Measurements from ENCODE around the gene MID1. TPM values are rescaled to one million over a fixed set of nuclear protein-coding genes. Genes with fewer than 3 reads are reported as not detected.

The MID1 gene
- polyA plus RNA-seq, 1 donor = 11.1 TPM

DNA sequence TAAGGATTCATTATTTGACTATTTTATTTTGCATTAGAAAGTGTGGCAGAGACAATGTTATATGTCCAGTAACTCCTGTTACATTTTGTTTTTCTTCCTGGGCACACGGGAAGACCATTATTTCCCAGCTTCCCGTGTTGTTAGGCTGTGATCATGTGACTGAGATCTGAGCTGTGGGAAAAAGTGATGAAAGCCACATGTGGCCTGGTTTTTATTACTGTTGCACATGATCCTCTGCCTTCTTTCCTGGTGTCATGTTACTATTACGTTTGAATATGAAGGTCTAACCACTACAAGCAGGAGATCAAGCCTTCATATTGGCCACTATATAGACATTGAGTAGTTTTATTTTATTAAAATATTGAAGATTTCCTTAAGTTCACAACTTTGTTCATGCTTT is 28.2 kb upstream of the MID1 start:
- Histone ChIP-seq H3K27me3 (ENCODE audit: control insufficient read depth, insufficient read depth, low read length) (no peaks in the 10 kb centered on the region), H3K4me1 (ENCODE audit: control insufficient read depth, insufficient read depth, low read length) (no peaks in the 10 kb centered on the region), H3K36me3 (ENCODE audit: control insufficient read depth, insufficient read depth, low read length) (no peaks in the 10 kb centered on the region), H3K9me3 (ENCODE audit: control insufficient read depth, low read depth, low read length) (no peaks in the 10 kb centered on the region), H3K27ac (ENCODE audit: low read length) (no peak overlapping the region), H3K4me3 (ENCODE audit: low read length) (no peak overlapping the region)
- WGBS (ENCODE audit: insufficient coverage, low lambda C conversion rate) = no CpG with 5 or more reads among the region's 3 CpGs
- peak in 1 of 2 donors; percentile 18 for DNase-seq

DNA sequence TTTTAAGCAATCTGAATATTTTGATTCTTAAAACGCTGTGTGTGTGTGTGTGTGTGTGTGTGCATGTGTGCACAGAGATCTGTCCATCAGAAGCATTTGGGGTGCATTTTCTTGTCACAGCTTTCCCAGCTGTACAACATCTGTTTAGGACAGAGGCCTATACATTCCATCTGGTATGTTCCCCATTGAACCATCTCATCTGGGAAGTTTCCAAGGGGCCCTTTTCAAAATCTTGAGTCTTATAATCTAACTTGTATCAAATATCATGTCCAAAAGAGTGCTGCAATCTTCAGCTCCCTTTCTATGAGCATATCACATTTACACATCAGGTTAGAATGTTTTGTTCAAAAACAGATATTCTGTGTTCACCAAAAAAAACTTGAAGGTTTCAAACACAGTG is 16.5 kb upstream of the MID1 start:
- DNase-seq = no peak
- WGBS (ENCODE audit: insufficient coverage, low lambda C conversion rate) = no CpG with 5 or more reads among the region's 1 CpG
- Histone ChIP-seq H3K9me3 (ENCODE audit: control insufficient read depth, low read depth, low read length) (no peaks in the 10 kb centered on the region), H3K4me1 (ENCODE audit: control insufficient read depth, insufficient read depth, low read length) (no peaks in the 10 kb centered on the region), H3K4me3 (ENCODE audit: low read length) (no peak overlapping the region), H3K27ac (ENCODE audit: low read length) (no peak overlapping the region), H3K36me3 (ENCODE audit: control insufficient read depth, insufficient read depth, low read length) (no peaks in the 10 kb centered on the region), H3K27me3 (ENCODE audit: control insufficient read depth, insufficient read depth, low read length) (no peaks in the 10 kb centered on the region)

DNA sequence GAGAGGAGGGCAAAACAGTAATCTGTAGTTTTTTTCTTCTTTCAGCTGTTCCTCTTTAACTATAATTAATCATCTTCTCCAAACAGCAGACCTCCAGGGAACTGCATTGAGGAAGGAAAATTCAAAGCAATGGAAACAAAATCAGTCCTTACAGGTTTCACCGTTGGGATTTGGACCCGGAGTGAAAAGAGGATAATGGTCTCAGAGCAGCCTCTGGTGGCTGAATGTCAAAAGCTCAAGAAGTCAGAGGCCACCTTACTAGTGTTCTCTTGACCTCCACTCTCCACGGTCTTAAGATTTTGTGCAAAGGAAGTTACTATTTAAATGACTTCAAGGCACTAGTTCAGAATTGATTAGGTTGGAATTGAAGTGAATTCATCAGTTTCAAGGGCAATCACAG is 16.0 kb upstream of the MID1 start:
- DNase-seq = peak in 1 of 2 donors; percentile 31
- no peak overlapping the region for H3K27ac ChIP-seq (ENCODE audit: low read length)
- WGBS (ENCODE audit: insufficient coverage, low lambda C conversion rate) = no CpG with 5 or more reads among the region's 3 CpGs
- no peaks in the 10 kb centered on the region for H3K36me3 ChIP-seq (ENCODE audit: control insufficient read depth, insufficient read depth, low read length)
- H3K4me3 ChIP-seq (ENCODE audit: low read length) = no peak overlapping the region
- no peaks in the 10 kb centered on the region for H3K9me3 ChIP-seq (ENCODE audit: control insufficient read depth, low read depth, low read length)
- H3K4me1 ChIP-seq (ENCODE audit: control insufficient read depth, insufficient read depth, low read length) = no peaks in the 10 kb centered on the region
- H3K27me3 ChIP-seq (ENCODE audit: control insufficient read depth, insufficient read depth, low read length) = no peaks in the 10 kb centered on the region

- Histone ChIP-seq H3K27ac (ENCODE audit: low read length) (no peak overlapping the region), H3K27me3 (ENCODE audit: control insufficient read depth, insufficient read depth, low read length) (no peaks in the 10 kb centered on the region), H3K4me1 (ENCODE audit: control insufficient read depth, insufficient read depth, low read length) (no peaks in the 10 kb centered on the region), H3K9me3 (ENCODE audit: control insufficient read depth, low read depth, low read length) (no peaks in the 10 kb centered on the region), H3K4me3 (ENCODE audit: low read length) (no peak overlapping the region), H3K36me3 (ENCODE audit: control insufficient read depth, insufficient read depth, low read length) (no peaks in the 10 kb centered on the region)
- WGBS (ENCODE audit: insufficient coverage, low lambda C conversion rate) = no CpG with 5 or more reads among the region's 15 CpGs
- no peak for DNase-seq
Observed at GRCh38 chrX:10634392-10635161, 14.2 kb upstream of the MID1 start.

DNA sequence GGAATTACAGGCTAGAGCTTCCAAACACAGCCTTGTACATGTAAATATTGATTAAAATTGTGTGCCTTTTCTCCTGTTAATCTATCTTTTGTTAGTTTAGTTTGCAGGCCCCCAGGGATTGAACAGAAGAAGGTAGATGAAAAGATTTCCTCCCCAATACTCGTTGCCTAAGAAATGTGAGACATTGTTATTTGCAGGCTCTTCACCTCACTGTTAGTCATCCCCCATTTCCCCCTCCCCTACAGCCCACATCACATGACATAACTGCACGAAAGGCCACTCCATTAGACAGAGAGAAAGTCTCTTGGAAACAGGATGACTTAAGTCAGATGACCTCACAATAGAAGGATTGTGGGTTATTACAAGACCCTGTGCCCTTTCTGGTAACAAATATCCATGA is 13.3 kb upstream of the MID1 start:
- no peaks in the 10 kb centered on the region for H3K36me3 ChIP-seq (ENCODE audit: control insufficient read depth, insufficient read depth, low read length)
- no peaks in the 10 kb centered on the region for H3K9me3 ChIP-seq (ENCODE audit: control insufficient read depth, low read depth, low read length)
- H3K4me3 ChIP-seq (ENCODE audit: low read length) = no peak overlapping the region
- WGBS (ENCODE audit: insufficient coverage, low lambda C conversion rate) = no CpG with 5 or more reads among the region's 2 CpGs
- no peaks in the 10 kb centered on the region for H3K4me1 ChIP-seq (ENCODE audit: control insufficient read depth, insufficient read depth, low read length)
- peak; percentile 32 to 64 for DNase-seq
- H3K27me3 ChIP-seq (ENCODE audit: control insufficient read depth, insufficient read depth, low read length) = no peaks in the 10 kb centered on the region
- H3K27ac ChIP-seq (ENCODE audit: low read length) = no peak overlapping the region

DNA sequence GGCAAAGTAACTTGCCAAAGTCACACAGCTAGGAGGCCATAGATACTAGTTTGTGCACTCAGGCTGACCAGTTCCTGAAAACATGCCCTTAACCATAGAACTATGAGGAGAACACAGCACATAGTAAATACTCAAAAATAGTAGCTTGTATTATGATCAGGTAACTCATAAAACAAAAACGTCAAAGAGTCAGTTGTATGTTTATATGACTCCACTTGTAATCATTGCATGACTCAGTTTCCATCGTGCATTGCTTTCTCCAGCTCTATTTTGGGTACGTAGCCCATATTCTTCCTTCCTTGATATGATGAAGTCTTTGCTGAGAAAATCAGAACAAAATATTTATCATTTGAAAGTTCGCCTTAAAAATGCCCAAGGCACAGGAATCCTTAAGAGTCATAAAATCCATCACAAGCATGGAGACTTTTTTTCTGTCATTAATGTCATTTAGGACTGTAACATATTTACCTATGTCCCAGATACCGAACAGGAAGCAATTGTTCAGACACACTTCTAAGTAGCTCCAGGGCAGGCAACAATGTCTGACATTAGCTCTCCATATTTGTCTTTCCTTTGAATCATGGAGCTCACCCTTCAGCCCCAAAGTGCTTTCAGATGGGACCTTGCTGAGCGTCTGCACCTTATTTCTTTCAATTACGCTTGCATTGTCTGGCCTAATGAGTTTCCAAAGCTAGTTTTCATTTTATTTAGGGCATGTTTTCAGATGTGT is 11.2 kb upstream of the MID1 start:
- Histone ChIP-seq H3K9me3 (ENCODE audit: control insufficient read depth, low read depth, low read length) (no peaks in the 10 kb centered on the region), H3K4me3 (ENCODE audit: low read length) (no peak overlapping the region), H3K4me1 (ENCODE audit: control insufficient read depth, insufficient read depth, low read length) (no peaks in the 10 kb centered on the region), H3K27me3 (ENCODE audit: control insufficient read depth, insufficient read depth, low read length) (no peaks in the 10 kb centered on the region), H3K36me3 (ENCODE audit: control insufficient read depth, insufficient read depth, low read length) (no peaks in the 10 kb centered on the region), H3K27ac (ENCODE audit: low read length) (no peak overlapping the region)
- WGBS (ENCODE audit: insufficient coverage, low lambda C conversion rate) = no CpG with 5 or more reads among the region's 7 CpGs
- DNase-seq = no peak

GRCh38 chrX:10630320-10630719 is 9.9 kb upstream of the MID1 start:
- Histone ChIP-seq H3K4me1 (ENCODE audit: control insufficient read depth, insufficient read depth, low read length) (no peaks in the 10 kb centered on the region), H3K36me3 (ENCODE audit: control insufficient read depth, insufficient read depth, low read length) (no peaks in the 10 kb centered on the region), H3K4me3 (ENCODE audit: low read length) (no peak overlapping the region), H3K27me3 (ENCODE audit: control insufficient read depth, insufficient read depth, low read length) (no peaks in the 10 kb centered on the region), H3K9me3 (ENCODE audit: control insufficient read depth, low read depth, low read length) (no peaks in the 10 kb centered on the region), H3K27ac (ENCODE audit: low read length) (no peak overlapping the region)
- no peak for DNase-seq
- WGBS (ENCODE audit: insufficient coverage, low lambda C conversion rate) = no CpG with 5 or more reads among the region's 4 CpGs

DNA sequence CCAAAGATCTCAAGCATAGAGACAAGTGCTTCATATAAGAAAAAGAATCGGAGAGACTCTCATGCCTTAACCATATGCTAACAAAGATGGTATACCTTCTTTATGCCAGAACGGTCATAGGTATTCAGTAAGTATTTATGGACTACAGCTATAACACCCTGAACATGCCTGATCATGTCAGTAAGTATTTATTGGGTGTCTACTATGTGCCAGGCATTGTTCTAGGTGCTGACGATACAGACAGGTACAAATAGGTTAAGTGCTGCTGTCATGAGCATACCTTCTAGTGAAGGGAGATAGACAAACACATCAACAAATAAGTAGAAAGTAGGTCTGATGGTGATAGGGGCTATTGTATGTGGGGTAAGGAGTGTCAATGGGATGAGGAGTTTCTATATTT is 9.5 kb upstream of the MID1 start:
- H3K4me1 ChIP-seq (ENCODE audit: control insufficient read depth, insufficient read depth, low read length) = no peaks in the 10 kb centered on the region
- DNase-seq = no peak
- no peaks in the 10 kb centered on the region for H3K9me3 ChIP-seq (ENCODE audit: control insufficient read depth, low read depth, low read length)
- H3K27me3 ChIP-seq (ENCODE audit: control insufficient read depth, insufficient read depth, low read length) = no peaks in the 10 kb centered on the region
- no peak overlapping the region for H3K27ac ChIP-seq (ENCODE audit: low read length)
- WGBS (ENCODE audit: insufficient coverage, low lambda C conversion rate) = no CpG with 5 or more reads among the region's 3 CpGs
- H3K4me3 ChIP-seq (ENCODE audit: low read length) = no peak overlapping the region
- H3K36me3 ChIP-seq (ENCODE audit: control insufficient read depth, insufficient read depth, low read length) = no peaks in the 10 kb centered on the region

DNA sequence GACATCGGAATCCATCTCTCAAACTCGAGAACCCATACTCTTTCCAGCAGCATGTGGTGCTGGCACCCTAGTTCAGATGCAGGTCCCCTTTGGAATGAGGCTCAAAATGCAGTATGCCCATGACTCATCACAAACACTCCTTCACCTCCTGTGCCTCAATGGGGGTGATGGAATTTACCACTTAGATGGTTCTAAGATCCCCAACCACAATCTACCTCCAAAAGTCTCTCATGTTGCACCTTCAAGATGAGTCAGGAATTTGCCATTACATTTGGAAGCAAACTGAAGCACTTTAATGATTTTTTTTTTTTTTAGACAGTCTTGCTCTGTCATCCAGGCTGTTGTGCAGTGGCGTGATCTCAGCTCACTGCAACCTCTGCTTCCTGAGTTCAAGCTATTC is 8.5 kb upstream of the MID1 start:
- no peaks in the 10 kb centered on the region for H3K4me1 ChIP-seq (ENCODE audit: control insufficient read depth, insufficient read depth, low read length)
- H3K4me3 ChIP-seq (ENCODE audit: low read length) = no peak overlapping the region
- no CpG with 5 or more reads among the region's 3 CpGs for WGBS (ENCODE audit: insufficient coverage, low lambda C conversion rate)
- H3K9me3 ChIP-seq (ENCODE audit: control insufficient read depth, low read depth, low read length) = no peaks in the 10 kb centered on the region
- no peaks in the 10 kb centered on the region for H3K27me3 ChIP-seq (ENCODE audit: control insufficient read depth, insufficient read depth, low read length)
- no peak overlapping the region for H3K27ac ChIP-seq (ENCODE audit: low read length)
- H3K36me3 ChIP-seq (ENCODE audit: control insufficient read depth, insufficient read depth, low read length) = no peaks in the 10 kb centered on the region
- no peak for DNase-seq

DNA sequence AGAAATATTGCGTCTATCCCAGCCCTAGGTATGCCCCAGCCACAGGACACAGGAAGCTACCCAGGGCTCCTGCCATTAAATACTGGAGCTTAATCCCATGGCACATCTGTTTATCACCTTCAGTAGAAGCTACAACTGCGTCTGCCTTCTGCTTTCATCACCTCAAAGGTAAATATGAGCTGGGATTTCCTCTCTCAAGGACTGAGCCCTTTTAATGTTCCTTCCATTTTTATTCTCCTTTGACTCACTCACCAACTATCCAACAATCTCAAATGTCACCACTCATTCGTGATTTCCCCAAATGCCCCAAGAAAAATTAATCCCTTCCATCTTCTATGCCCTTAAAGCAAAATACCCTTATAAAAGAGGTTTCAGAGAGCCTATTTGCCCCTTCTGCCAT is 1.8 kb upstream of the MID1 start:
- Histone ChIP-seq H3K36me3 (ENCODE audit: control insufficient read depth, insufficient read depth, low read length) (no peaks in the 10 kb centered on the region), H3K4me1 (ENCODE audit: control insufficient read depth, insufficient read depth, low read length) (no peaks in the 10 kb centered on the region), H3K27ac (ENCODE audit: low read length) (no peak overlapping the region), H3K27me3 (ENCODE audit: control insufficient read depth, insufficient read depth, low read length) (no peaks in the 10 kb centered on the region), H3K9me3 (ENCODE audit: control insufficient read depth, low read depth, low read length) (no peaks in the 10 kb centered on the region), H3K4me3 (ENCODE audit: low read length) (no peak overlapping the region)
- DNase-seq = no peak
- 86% methylated on average over 1 of the region's 3 CpGs for WGBS (ENCODE audit: insufficient coverage, low lambda C conversion rate)
